Testis (tissue), 2 donors: Measurements from ENCODE around the gene KLHL33.

Source experiments
- POLR2A ChIP-seq: fragments of 450-650 bp; IDR thresholded peaks from one replicate; pipeline ENCODE4 v1.6.1; 2017; ENCODE audit warnings: antibody characterized with exemption, mild to moderate bottlenecking, moderate library complexity
- TF ChIP-seq, protein P1 (sequence below), 3 experiments: fragments of 450-650 bp in 2 of 3; fragments of 200-600 bp in 1 of 3; sonication (generic) in 1 of 3; IDR thresholded peaks; one replicate each; pipeline ENCODE4 v1.5.1; 2016 to 2019; ENCODE audit warnings: antibody characterized with exemption in 3 of 3, mild to moderate bottlenecking in 2 of 3, moderate library complexity in 1 of 3

- TF ChIP-seq, protein P1, sequence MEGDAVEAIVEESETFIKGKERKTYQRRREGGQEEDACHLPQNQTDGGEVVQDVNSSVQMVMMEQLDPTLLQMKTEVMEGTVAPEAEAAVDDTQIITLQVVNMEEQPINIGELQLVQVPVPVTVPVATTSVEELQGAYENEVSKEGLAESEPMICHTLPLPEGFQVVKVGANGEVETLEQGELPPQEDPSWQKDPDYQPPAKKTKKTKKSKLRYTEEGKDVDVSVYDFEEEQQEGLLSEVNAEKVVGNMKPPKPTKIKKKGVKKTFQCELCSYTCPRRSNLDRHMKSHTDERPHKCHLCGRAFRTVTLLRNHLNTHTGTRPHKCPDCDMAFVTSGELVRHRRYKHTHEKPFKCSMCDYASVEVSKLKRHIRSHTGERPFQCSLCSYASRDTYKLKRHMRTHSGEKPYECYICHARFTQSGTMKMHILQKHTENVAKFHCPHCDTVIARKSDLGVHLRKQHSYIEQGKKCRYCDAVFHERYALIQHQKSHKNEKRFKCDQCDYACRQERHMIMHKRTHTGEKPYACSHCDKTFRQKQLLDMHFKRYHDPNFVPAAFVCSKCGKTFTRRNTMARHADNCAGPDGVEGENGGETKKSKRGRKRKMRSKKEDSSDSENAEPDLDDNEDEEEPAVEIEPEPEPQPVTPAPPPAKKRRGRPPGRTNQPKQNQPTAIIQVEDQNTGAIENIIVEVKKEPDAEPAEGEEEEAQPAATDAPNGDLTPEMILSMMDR (IDR thresholded peaks at IDR 0.05), result no peak
- TF ChIP-seq POLR2A, result no peak
Observed at GRCh38 chr14:20377171-20377570, 58.8 kb downstream of the KLHL33 start.
